Nucleus accumbens (tissue), 56 donors: Measurements from ENCODE around the gene PDPK1.
"Not testable (repeated sequence)": the region's sequence is repeated elsewhere in the genome, so short reads cannot be mapped to it uniquely, and the experiment has no call there.

Source experiments
- DNase-seq, 56 donors: peaks; one replicate each; lab custom pipeline; 2025; lab: John Stamatoyannopoulos, UW

Gene PDPK1

DNA sequence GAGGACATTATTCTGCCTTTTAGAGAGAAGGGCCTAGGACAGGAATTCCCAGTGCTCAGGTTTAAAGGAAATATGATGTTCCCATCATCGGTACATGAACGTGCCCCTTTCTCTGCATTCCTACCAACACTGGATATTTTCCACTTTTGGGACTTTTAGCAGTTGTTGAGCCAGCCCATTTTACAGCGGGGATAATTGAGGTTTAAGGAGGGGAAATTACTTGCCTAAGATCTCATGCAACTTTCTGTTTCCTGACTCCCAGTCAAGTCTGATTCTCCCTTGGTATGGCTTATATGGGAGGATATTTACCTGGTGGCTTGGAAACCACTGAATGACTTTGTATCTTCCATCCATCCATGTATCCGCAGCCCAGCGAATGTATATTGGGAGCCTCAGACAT, 3.5 kb upstream of the PDPK1 start:
- not testable (repeated sequence) for DNase-seq

DNA sequence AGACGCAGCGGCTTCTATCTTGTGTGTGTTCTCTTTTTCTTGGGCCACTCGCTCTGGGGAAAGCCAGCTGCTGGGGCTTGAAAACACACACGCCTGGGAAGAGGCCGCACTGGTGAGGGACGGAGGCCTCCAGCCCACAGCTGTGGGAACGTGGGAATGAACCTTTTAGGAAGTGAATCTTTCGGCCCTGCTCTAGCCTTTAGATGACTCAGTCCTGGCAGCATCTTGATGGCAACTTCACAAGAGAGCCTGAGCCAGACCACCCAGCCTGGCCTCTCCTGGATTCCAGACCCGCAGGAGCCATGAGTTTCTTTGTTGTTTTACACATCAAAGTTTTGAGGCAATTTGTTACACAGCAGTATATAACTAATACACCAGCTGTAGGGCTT, 2.2 kb upstream of the PDPK1 start:
- no peak for DNase-seq

DNA sequence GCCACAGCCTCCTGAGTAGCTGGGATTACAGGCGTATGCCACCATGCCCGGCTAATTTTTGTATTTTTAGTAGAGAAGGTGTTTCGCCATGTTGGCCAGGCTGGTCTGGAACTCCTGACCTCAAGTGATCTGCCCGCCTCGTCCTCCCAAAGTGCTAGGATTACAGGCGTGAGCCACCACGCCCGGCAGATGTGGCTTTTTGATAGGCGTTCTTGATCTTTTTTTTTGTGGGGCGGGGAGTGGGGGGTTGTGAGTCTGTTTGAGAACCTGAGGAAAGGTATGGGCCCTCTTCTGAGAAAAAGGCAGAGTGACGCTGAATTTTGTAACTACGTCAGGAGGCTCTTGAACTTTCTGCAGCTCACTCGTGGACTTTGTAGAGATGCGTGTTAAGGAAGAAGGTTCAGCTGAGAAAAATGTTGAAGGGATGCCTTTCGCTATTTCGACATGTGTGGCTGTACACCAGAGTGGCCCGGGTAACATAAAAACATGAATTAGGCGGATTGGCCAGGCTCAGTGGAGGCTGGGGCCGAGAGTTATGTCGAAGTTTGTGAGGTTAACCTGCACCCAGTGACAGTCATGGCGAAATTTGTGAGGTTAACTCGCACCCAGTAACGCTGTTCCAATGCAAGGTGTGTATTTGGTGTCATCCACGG, 1.5 kb downstream of the PDPK1 start:
- DNase-seq: not testable (repeated sequence)

DNA sequence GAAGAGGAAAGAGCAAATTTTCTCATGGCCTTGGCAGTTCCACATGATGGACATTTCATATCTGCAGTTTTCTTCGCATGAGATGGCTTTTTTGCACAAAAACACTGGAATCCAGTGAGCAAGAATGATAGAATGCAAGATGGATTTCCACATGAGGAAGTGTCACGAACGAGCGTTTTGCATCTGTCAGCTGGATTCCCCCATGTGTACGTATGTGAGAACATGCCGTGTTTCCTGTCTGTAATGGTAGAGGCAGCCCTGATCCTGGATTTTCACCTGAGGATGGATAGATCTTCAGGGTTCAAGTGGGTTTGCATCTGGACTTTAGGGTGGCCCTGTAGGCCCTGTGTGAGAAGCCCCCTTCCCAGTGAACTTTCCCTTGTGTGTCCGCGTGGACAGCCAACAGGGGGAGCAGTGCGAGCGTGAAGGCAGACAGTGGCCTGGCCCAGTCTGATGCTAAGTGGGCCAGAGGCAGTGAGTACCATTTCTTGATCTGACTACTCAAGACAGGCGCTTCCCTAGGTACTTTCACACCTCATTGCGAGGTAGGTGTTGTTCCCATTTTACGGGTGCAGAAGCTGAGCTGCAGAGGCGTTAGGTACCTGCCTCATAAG, 2.1 kb downstream of the PDPK1 start:
- peak in 9 of 56 donors; percentile 10 to 66 (median 27) for DNase-seq

DNA sequence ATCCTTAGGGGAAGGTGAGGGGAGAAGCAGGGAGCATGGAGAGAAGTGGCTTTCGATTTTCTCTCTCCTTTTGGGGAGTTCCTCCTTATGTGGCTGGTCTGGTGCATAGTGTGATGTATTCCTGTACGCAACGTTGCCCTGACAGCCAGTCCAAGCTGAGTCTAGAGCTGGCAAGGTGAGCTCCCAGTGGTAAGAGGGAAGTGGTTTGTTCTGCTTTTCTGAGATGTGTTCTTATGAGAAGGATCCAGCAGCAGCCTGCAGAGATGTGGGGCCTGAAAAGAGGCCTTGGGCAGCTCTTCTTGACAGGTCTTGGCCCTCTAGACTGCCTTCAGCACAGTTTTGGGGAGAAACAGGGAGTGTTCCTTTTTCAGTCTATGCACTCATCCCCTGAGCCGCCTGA, 3.1 kb downstream of the PDPK1 start:
- DNase-seq: not testable (repeated sequence)

DNA sequence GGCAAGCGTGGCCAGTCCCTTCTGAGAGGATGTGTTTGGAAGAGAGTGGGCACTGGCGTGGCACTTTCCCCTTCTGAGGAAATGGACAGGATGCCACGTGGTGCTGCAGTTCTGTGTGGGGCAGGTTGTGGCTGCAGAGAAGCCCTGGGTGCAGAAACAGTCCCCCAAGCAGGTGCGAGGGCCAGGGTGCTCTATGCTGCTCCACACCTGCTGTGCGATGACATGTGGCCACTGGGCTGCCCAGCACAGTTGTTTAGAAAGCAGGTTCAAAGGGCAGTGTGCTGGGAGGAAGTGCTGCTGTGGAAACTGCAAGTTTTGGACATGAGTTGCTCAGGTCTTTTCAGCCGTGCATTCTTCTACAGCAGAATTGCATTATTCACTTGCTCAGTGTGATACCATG, 3.6 kb downstream of the PDPK1 start:
- DNase-seq: not testable (repeated sequence)

DNA sequence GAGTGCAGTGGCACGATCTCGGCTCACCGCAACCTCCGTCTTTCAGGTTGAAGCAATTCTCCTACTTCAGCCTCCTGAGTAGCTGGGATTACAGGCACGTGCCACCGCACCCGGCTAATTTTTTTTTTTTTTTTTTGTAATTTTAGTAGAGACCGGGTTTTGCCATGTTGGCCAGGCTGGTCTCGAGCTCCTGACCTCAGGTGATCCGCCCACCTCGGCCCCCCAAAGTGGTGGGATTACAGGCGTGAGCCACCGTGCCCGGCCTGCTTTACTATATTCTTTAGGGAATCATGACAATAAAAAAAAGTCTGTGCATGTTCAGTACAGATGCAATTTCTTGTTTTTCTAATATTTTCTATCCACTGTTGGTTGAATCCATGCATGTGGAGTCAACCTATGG, 6.0 kb downstream of the PDPK1 start:
- not testable (repeated sequence) for DNase-seq

DNA sequence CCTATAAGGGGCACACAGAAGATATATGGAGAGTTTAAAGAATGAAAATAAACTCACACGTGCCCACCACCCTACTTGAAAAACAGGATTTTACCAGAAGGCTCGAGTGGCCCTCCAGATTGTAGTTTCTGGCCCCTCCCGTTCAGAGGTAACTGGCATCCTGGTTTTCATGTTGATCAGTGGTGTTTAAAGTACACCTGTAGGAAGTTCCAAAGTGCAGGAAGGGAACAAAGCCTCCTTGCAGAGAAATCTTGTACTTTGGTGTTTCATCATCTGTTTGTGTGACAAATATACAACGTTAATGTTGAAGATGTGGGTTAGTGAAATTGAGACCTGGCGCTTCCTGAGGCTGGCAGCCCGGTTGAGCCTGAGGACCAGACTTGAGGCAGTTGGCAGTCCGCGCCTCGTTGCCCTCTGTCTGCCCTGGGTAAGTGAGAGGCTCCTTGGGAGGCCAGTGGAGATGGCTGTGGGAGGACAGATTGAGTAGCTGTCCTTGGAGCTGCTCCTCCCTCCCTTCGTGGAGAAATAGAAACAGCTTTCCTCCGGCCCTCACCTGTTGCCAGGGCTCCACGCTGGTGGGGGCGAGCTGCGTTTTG, 12.6 kb downstream of the PDPK1 start:
- not testable (repeated sequence) for DNase-seq

DNA sequence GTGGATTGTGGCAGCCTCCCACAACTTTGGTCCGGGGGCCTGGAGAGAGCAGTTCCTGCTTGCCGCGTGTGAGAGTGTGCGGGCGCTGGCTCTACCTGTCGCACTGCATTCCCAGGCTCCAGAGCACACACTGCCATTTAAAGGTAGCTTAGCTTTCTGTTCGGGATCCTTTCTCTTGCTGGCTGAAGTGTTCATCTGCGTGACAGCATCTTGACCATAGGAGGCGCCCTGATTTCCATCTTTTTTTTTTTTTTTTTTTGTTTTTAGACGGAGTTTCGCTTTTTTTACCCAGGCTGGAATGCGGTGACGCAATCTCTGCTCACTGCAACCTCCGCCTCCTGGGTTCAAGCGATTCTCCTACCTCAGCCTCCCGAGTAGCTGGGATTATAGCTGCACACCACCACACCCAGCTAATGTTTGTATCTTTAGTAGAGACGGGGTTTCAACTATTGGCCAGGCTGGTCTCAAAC, 13.6 kb downstream of the PDPK1 start:
- DNase-seq: not testable (repeated sequence)

DNA sequence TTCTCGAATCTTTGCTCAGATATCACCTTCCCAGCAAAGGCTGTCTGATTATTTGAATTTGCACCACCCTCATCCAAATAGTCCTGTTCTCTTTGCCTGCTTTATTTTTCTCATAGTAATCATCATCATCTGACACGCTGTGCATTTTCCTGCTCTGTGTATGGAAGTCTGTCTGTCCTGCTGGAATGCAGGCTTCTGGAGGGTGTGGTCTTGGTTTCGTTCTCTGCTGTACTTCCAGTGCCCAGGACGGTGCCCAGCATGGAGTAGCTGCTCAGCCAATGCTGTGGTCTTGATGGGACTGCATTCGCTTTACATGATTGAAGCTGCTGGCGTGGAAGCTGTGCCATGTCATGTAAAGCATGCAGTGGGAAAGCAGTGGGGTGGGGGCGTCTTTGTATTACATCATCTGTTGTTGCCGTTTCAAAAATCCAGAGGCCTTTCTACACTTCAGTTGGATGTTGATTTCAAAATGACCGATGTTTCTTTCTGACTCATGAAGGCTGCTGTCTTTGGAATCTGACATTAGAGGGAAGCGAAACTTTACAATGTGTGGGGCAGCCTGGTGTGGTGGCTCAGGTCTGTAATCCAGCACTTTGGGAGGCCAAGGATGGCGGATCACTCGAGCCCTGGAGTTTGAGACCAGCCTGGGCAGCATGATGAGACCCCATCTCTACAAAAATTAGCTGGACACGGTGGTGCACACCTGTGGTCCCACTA, 17.0 kb downstream of the PDPK1 start:
- not testable (repeated sequence) for DNase-seq

DNA sequence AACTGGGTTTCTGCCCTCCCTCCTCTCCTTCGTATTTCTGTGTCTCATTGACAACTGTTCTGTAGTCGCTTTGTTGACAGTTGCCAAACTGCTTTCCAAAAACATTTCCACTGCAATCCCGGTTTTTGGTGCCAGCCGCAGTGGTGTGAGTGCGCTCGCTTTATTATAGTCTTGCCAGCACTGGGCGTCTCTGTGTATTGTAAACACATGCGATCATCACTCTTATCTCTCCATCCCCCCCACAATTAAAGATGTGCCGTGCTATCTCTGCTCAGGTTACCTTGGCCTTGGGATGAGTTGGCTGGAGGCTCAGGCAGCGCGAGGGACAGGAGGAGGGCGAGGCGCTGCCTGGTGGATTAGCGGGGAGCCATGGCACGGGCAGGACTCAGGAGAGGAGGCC, 19.3 kb downstream of the PDPK1 start:
- not testable (repeated sequence) for DNase-seq

DNA sequence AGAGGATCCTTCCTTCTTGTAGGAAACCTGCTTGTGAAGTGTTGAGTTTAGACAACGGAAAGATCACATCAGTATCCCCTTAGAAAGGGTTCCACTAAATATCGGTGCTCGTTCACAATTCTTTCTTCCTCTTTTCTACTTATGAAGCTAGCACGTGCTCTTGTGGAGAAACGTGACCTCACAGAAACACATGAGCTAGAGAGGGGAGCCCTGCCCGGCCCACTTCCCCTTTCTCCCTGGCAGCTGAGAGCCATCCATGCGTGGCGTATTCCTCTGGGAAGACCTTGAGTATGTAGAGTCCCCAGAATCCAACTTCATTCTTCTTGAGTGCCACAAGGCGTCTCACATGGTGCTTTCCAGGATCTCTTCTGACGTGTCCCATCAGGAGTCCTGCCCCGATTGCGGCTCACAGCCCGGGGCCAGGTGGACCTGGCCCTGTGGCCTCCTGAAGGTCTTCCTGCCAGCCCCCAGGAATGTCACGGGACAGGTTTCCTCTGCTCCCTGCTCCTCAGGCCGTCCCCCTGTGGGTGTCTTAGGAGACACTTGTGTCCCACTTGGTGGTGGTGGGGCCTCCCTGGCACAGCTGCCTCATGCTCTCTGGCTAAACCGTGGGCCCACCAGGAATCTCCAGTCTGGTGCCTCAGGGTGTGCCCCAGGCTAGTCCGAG, 22.4 kb downstream of the PDPK1 start:
- DNase-seq: not testable (repeated sequence)

DNA sequence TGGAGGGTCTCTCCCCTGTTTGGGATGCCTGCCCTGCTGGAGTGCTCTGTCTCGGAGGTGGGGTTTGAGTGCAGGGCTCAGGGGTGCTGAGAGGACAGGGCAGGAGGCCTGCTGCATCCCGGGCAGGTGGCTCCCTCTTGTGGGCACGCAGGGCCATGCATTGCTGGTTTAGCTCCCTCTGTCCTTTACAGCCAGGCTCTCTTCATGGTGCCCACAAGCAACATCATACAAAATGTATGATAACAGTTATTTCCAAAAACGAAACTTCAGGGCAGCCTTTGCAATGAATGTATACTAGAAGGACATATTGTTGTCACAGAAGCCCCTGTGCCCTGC, 22.9 kb downstream of the PDPK1 start:
- DNase-seq: not testable (repeated sequence)

DNA sequence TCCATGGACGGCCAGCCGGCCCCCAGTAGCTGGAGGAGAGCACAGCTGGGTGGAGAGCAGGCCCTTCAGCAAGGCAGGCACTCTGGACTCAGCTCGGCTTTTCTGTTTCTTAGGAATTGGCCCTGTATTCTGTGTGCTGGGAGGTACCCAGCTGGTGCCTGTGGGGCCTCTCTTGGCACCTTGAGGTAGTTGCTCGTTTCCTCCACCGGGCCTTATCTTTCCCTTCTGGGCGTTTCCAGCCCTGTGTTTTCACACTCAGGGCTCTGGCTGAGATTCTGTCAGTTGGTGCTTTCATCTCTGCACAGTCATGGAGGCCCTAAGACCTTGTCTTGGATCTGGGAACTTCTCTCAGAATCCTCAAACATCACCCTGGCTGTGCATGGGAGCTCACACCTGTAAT, 29.7 kb downstream of the PDPK1 start:
- DNase-seq: not testable (repeated sequence)

DNA sequence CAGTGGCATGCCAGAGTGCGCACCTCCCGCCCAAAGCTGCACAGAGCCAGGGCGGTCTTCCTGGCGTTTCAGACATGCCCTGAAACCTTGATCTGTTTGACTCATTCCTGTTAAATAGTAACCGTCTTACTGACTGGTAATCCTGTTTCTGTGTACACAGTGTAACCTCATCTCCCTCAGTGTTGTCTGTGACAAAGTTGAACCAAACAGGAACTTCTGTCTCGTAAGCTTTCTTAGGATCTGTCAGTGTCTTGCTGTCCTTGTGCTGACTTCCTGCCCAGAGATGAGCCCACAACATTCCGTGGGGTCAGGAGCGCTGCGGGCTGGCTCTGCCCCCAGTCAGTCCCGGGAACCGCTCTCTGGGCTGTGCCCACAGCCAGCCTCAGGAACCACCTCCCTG, 30.8 kb downstream of the PDPK1 start:
- DNase-seq: not testable (repeated sequence)

DNA sequence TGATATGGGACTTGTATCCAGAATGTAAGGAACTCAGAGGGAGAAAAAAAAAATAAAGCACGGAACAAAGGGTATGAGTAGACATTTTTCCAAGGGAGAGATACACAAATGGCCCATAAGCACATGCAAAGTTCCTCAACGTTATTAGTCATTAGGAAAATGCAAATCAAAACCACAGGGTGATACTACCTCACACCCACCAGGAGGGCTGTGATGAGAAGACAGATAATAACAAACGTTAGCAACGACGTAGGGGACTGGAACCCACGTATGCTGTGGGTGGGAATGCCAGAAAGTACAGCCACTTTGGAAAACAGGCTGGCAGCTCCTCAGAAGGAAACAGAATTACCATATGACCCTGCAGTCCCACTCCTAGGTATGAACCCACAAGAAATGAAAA, 34.9 kb downstream of the PDPK1 start:
- not testable (repeated sequence) for DNase-seq

DNA sequence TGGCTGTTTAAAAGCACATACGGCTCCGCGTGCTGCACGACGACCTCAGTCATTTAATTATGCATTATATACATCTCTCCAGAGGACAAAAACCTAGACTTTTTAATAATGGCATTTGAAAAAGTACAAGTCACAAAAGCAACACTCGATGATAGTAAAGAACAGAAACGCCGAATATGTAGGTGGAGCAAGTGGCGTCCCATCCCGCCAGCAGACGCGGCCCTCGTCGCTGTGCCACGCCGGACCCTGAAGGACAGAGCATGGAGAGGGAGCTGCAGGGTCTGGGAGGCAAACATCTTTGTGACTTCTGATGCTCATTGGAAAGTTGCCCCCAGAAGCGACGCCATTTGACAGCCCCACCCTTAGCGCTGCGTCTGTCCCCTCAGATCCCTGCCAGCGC, 38.0 kb downstream of the PDPK1 start:
- DNase-seq: not testable (repeated sequence)

DNA sequence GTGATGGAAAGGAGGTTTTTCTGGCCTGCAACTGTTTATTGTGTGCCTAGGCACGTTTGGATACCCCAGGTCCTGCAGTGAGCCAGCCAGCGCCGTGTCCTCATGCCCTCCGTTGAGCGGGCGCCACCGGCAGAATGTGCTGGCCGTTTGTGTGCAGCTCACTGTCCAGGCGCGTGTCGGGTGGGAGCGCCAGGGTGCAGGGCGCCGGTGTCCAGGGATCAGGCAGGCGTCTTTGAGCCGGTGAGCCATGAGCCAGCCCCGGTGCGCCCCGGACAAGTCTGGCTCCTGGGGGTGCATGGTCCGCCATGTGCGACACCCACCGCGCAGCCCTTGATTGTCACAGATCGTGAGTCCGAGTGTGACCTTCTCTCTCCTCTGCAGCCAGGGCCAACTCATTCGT, 39.2 kb downstream of the PDPK1 start:
- DNase-seq: not testable (repeated sequence)

DNA sequence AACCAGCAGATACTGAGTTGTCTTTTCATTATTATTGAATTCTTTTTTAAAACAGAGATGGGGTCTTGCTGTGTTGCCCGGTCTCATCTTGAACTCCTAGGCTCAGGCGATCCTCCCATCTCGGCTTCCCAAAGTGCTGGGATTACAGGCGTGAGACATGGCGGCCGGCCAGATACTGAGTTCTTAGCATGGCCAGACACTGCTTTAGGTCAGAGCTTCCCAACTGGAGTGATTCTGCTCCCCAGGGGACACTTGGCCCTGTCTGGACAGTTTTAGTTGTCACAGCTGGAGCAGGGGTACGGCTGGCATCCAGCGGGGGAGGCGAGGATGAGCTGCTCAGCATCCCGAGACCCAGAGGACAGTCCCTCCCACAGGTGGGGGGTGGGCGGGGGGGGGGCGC, 41.1 kb downstream of the PDPK1 start:
- not testable (repeated sequence) for DNase-seq

DNA sequence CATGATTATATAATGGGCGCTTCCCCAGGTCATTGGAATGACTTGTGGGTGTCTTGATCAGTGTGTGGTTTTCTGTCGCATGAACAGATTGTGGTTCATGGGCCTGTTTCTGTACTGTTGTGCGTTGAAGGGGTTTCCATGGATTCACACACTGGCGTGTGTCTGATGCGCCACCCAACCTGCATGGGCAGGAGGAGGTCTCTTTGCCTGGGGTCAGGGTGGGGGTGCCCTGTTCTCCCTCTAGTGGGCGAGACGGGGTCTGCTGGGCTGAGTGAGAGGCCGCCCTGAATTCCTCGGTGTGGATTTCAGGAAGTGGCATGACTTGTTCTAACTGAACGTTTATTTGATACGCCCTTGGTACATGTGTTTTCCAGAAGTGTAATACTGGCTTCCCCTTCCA, 42.3 kb downstream of the PDPK1 start:
- not testable (repeated sequence) for DNase-seq

DNA sequence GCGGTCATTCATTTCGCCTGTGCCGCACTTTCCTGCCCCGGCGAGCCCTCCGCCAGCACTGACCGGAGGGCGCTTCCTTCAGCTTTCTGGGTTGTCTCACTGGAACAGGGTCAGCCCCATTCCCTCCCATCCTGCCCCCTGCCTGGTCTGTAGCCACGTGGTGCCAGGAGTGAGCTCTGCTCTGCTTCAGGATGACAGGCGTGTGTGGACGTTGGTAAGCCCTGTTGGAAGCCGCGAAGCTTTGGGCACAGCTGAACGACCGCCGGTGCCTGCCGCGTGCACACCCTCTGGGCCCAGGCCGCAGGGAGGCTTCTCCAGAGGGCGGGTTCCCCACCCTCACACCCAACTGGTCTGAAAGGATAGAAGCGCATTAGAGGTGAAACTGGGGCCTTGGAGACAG, 43.0 kb downstream of the PDPK1 start:
- DNase-seq: not testable (repeated sequence)
